ENCODE data around the gene TIE1. TPM values are rescaled to one million over a fixed set of nuclear protein-coding genes. Genes with fewer than 3 reads are reported as not detected.

TIE1 gene
- total RNA-seq, 4 donors from 2014 or later = 30.6 to 65.1 (median 47.7) TPM

GRCh38 chr1:43298055-43298454 lies 2.7 kb upstream of the TIE1 start:
- no peak for DNase-seq
- no peaks in the 10 kb centered on the region for H3K9me3 ChIP-seq
- H3K36me3 ChIP-seq = no peaks in the 10 kb centered on the region
- TF ChIP-seq POLR2A (IDR thresholded peaks at IDR 0.05) = no peak
- TF ChIP-seq, protein P1, sequence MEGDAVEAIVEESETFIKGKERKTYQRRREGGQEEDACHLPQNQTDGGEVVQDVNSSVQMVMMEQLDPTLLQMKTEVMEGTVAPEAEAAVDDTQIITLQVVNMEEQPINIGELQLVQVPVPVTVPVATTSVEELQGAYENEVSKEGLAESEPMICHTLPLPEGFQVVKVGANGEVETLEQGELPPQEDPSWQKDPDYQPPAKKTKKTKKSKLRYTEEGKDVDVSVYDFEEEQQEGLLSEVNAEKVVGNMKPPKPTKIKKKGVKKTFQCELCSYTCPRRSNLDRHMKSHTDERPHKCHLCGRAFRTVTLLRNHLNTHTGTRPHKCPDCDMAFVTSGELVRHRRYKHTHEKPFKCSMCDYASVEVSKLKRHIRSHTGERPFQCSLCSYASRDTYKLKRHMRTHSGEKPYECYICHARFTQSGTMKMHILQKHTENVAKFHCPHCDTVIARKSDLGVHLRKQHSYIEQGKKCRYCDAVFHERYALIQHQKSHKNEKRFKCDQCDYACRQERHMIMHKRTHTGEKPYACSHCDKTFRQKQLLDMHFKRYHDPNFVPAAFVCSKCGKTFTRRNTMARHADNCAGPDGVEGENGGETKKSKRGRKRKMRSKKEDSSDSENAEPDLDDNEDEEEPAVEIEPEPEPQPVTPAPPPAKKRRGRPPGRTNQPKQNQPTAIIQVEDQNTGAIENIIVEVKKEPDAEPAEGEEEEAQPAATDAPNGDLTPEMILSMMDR (IDR thresholded peaks at IDR 0.05) = no peak
- peak overlapping the region; percentile 97 to 100 (median 97) for H3K27ac ChIP-seq
- peaks cover 89 to 94% of the 10 kb centered on the region in 2 donors for H3K4me1 ChIP-seq
- no peak overlapping the region for H3K4me3 ChIP-seq (replicated peaks in 1 of 3)
- intact Hi-C loops (cut with DNase I) = no loop called here
- WGBS, 2 donors = 95 to 96% methylated on average over 1 of the region's 1 CpG
- H3K27me3 ChIP-seq = no peaks in the 10 kb centered on the region

DNA sequence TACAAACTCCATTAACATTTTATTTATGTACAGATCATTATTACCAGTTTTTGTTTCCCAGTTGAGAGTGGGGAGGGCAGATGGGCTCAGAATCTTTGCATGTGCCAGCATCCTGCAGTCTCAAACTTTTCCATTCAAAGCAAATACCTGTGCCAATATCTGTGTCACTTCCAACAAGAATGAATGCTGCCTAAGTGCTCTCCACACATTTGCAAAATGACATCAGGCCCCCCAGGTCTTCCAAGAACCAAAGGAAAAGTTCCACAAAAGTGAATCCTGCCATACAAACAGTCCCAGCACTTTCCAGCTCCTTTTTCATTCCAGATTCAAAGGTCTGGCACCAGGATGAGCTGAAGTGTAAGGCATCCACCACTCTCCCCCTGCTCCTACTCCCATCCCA lies 1.7 kb upstream of the TIE1 start:
- TF ChIP-seq, protein P1 (IDR thresholded peaks at IDR 0.05) = no peak
- peak in 1 of 2 donors; percentile 74 for TF ChIP-seq POLR2A (IDR thresholded peaks at IDR 0.05)
- Histone ChIP-seq H3K27ac (peak overlapping the region; percentile 97 to 100 (median 97)), H3K4me1 (peaks cover 89 to 94% of the 10 kb centered on the region in 2 donors)

GRCh38 chr1:43302201-43302600 lies 1.4 kb downstream of the TIE1 start:
- peak; percentile 70 to 74 for DNase-seq
- Histone ChIP-seq H3K4me3 (replicated peaks in 1 of 3) (no peak overlapping the region), H3K36me3 (no peaks in the 10 kb centered on the region), H3K27me3 (no peaks in the 10 kb centered on the region), H3K4me1 (peaks cover 92 to 96% of the 10 kb centered on the region in 2 donors), H3K27ac (peak overlapping the region; percentile 80 to 100 (median 97)), H3K9me3 (no peaks in the 10 kb centered on the region)
- WGBS, 2 donors = 20 to 22% methylated on average over 1 of the region's 1 CpG
- intact Hi-C loops (cut with DNase I) = no loop called here
- TF ChIP-seq POLR2A (IDR thresholded peaks at IDR 0.05) = peak in 1 of 2 donors; percentile 85
- TF ChIP-seq, protein P1 (IDR thresholded peaks at IDR 0.05) = no peak

More for the DNA sequence above, 1.7 kb upstream of the TIE1 start:
- Histone ChIP-seq H3K4me3 (replicated peaks in 1 of 3) (no peak overlapping the region), H3K27me3 (no peaks in the 10 kb centered on the region), H3K9me3 (no peaks in the 10 kb centered on the region), H3K36me3 (no peaks in the 10 kb centered on the region)
- DNase-seq = peak; percentile 56 to 70
- intact Hi-C loops (cut with DNase I) = no loop called here

GRCh38 chr1:43302721-43303470 lies 2.1 kb downstream of the TIE1 start:
- 78 to 86% methylated on average over 7 of the region's 7 CpGs for WGBS, 2 donors
- Histone ChIP-seq H3K9me3 (no peaks in the 10 kb centered on the region), H3K36me3 (no peaks in the 10 kb centered on the region), H3K27me3 (no peaks in the 10 kb centered on the region), H3K27ac (peak overlapping the region; percentile 80 to 100 (median 97)), H3K4me3 (replicated peaks in 1 of 3) (no peak overlapping the region), H3K4me1 (peaks cover 92 to 96% of the 10 kb centered on the region in 2 donors)
- no peak for DNase-seq
- intact Hi-C loops (cut with DNase I) = no loop called here
- TF ChIP-seq POLR2A (IDR thresholded peaks at IDR 0.05) = no peak
- TF ChIP-seq, protein P1 (IDR thresholded peaks at IDR 0.05) = no peak
